Large intestine (tissue), 12 donors: Measurements from ENCODE around the gene CXXC4. TPM values are rescaled to one million over a fixed set of nuclear protein-coding genes. Genes with fewer than 3 reads are reported as not detected.
A peak's percentile ranks its signal among the peaks of the same experiment; 100 is the strongest.

ENCODE experiments used
- DNase-seq, 2 donors: peaks; one replicate each; pipeline versions ENCODE4 v3.0.0 to v3.0.0-alpha.2; 2013
- H3K27ac ChIP-seq: one replicate; pipeline ENCODE4 v1.5.1; 2013; ENCODE audit warnings: low read length
- H3K27me3 ChIP-seq: 2 replicates; pipeline ENCODE4 v1.6.1; 2013; ENCODE audit warnings: low read length; ENCODE audit not compliant: control insufficient read depth, insufficient read depth
- H3K36me3 ChIP-seq: 2 replicates; pipeline ENCODE4 v1.6.1; 2013; ENCODE audit warnings: low read length; ENCODE audit not compliant: control insufficient read depth, insufficient read depth
- H3K4me1 ChIP-seq: one replicate; pipeline ENCODE4 v1.6.1; 2013; ENCODE audit warnings: low read length; ENCODE audit not compliant: control insufficient read depth, insufficient read depth
- H3K4me3 ChIP-seq: one replicate; pipeline ENCODE4 v1.5.1; 2013; ENCODE audit warnings: low read length
- H3K9me3 ChIP-seq: one replicate; pipeline ENCODE4 v1.6.1; 2013; ENCODE audit warnings: mild to moderate bottlenecking, low read depth, low read length, moderate library complexity; ENCODE audit not compliant: control insufficient read depth
- WGBS: methylation state at CpG from one replicate; pipeline ENCODE4 v1.1.5; 2013; ENCODE audit warnings: low lambda C conversion rate; ENCODE audit not compliant: insufficient coverage; 5-methylcytosine and 5-hydroxymethylcytosine counted together
- long read RNA-seq, 11 donors: transcript quantifications; one replicate each; lab custom pipeline, GENCODE V29; 2026
- polyA plus RNA-seq: library from polyadenylated mRNA; unstranded; fragments of 120-200 nt; gene quantifications from one replicate; pipeline ENCODE4 v1.2.1, GENCODE V29; 2013

CXXC4 gene
- 16.6 TPM for polyA plus RNA-seq
- long read RNA-seq, donor 1, partial matches to known transcripts = 0 of 1 reads
- long read RNA-seq, donor 1, other reads (novel, unspliced or antisense) = 0 of 1 reads
- long read RNA-seq, donor 2, full-length matches to known transcripts = 2 of 2 reads
- long read RNA-seq, donor 2, partial matches to known transcripts = 0 of 2 reads
- long read RNA-seq, donor 2, other reads (novel, unspliced or antisense) = 0 of 2 reads
- long read RNA-seq, donor 3 = 0 reads
- long read RNA-seq, donor 4 = 0 reads
- long read RNA-seq, donor 5, full-length matches to known transcripts = 2 of 2 reads
- long read RNA-seq, donor 5, partial matches to known transcripts = 0 of 2 reads
- long read RNA-seq, donor 5, other reads (novel, unspliced or antisense) = 0 of 2 reads
- long read RNA-seq, donor 6 = 0 reads
- long read RNA-seq, donor 7 = 0 reads
- long read RNA-seq, donor 8, partial matches to known transcripts = 0 of 1 reads
- long read RNA-seq, donor 8, other reads (novel, unspliced or antisense) = 0 of 1 reads
- long read RNA-seq, donor 9, partial matches to known transcripts = 0 of 2 reads
- long read RNA-seq, donor 9, other reads (novel, unspliced or antisense) = 0 of 2 reads
- long read RNA-seq, donor 10, full-length matches to known transcripts = 1 of 1 reads
- long read RNA-seq, donor 10, partial matches to known transcripts = 0 of 1 reads
- long read RNA-seq, donor 10, other reads (novel, unspliced or antisense) = 0 of 1 reads
- long read RNA-seq, donor 11 = 0 reads

GRCh38 chr4:104494822-104495559 is at the start of gene CXXC4:
TSS of gene CXXC4 (minus strand) at chr4:104494894. CDS start at chr4:104491802, 3,092 bp downstream.
- Histone ChIP-seq H3K4me3 (peak within 1 kb of the TSS; percentile 83), H3K27me3 (no peaks in the 10 kb centered on the region), H3K4me1 (peaks cover 33% of the 10 kb centered on the region), H3K9me3 (no peaks in the 10 kb centered on the region), H3K36me3 (no peaks in the 10 kb centered on the region), H3K27ac (peak within 1 kb of the TSS; percentile 98)
- DNase-seq = peak; percentile 83 to 92
- 0% methylated on average over 1 of the region's 42 CpGs for WGBS

DNA sequence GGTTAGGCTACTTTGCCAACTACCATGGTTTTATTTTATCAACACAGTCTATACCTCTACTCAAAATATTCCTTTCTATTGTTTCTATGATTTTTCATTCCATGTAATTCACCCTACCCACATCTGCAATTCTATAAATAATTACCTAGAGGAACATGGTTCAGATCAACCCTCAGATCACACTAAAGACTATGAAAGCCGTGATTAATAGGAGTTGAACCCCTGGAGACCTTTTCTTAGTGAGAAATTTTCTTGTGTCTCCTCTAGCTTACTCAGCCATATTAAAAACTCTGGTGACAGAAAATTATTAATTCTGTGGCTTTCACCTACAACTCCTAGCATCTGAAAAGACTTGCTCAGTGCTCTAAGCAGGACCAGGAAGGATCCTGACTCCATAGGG is 38.5 kb upstream of the CXXC4 start:
- H3K4me1 ChIP-seq = no peaks in the 10 kb centered on the region
- H3K27me3 ChIP-seq = no peaks in the 10 kb centered on the region
- H3K9me3 ChIP-seq = no peaks in the 10 kb centered on the region
- no peak for DNase-seq
- no peak overlapping the region for H3K27ac ChIP-seq
- WGBS = no CpG with 5 or more reads among the region's 1 CpG
- no peak overlapping the region for H3K4me3 ChIP-seq
- no peaks in the 10 kb centered on the region for H3K36me3 ChIP-seq

DNA sequence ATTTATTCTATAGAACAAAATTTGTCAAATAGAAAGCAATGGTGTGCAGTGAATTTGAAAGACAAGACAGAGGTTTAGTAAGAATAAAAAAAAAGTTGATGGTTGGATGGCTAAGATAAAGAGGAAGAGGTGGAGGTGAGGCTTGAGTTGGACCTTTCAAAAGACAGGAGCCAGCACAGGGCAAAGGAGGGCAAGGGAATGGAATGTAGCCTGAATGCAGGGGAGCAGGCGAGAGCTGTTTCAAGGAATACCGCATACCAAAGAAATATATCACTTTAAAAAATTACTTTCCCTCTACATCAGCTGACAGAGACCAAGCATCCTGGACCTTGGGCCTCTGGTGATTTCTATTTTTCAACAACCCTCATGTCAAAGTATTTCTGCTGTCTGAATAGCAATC is 38.0 kb upstream of the CXXC4 start:
- H3K27ac ChIP-seq = no peak overlapping the region
- no peak for DNase-seq
- H3K4me1 ChIP-seq = no peaks in the 10 kb centered on the region
- H3K27me3 ChIP-seq = no peaks in the 10 kb centered on the region
- WGBS = no CpG with 5 or more reads among the region's 2 CpGs
- no peaks in the 10 kb centered on the region for H3K9me3 ChIP-seq
- H3K4me3 ChIP-seq = no peak overlapping the region
- H3K36me3 ChIP-seq = no peaks in the 10 kb centered on the region

DNA sequence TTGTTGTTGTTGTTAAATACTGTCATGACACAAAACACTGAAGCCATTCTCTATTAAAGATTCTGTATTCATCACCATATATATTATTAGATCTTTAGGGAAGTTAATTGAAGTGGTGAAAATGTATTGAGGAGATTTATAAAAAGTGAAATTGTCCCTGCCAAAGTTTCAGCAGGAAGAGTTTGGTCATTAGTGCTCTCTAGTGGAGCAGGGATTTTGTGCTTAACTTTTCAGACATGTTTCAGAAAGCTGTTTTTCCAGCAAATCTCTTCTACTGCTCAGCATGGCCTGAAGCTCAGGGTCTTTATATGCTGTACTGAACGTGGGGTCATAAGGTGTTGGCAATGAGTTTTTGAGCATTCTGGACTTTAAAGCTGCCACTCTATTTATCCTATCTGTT is 36.7 kb upstream of the CXXC4 start:
- H3K27ac ChIP-seq = no peak overlapping the region
- H3K4me1 ChIP-seq = no peaks in the 10 kb centered on the region
- H3K9me3 ChIP-seq = no peaks in the 10 kb centered on the region
- H3K4me3 ChIP-seq = no peak overlapping the region
- DNase-seq = no peak
- no peaks in the 10 kb centered on the region for H3K27me3 ChIP-seq
- WGBS = no CpG with 5 or more reads among the region's 1 CpG
- H3K36me3 ChIP-seq = no peaks in the 10 kb centered on the region

DNA sequence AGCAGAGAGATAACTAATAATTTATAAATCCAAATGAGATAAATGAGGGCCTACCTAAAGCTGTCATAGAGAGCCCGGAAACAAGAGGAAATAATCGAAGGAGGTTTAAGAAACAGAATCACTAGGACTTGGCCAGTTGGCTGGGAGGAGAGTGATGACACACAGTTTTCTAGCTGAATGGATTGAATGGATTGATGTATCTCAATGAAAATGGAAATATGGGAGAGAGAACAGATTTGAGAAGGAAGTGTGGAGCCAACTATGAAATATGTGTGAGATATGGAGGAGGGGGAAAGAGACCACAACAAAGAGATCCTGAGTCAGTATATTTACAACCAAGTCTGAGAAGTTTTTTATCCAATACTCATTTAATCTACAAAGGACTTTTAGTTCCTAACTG is 35.7 kb upstream of the CXXC4 start:
- DNase-seq = no peak
- 100% methylated on average over 2 of the region's 2 CpGs for WGBS
- H3K9me3 ChIP-seq = no peaks in the 10 kb centered on the region
- H3K27ac ChIP-seq = no peak overlapping the region
- no peaks in the 10 kb centered on the region for H3K36me3 ChIP-seq
- no peaks in the 10 kb centered on the region for H3K27me3 ChIP-seq
- no peak overlapping the region for H3K4me3 ChIP-seq
- H3K4me1 ChIP-seq = no peaks in the 10 kb centered on the region

GRCh38 chr4:104524591-104524990 is 29.9 kb upstream of the CXXC4 start:
- 100% methylated on average over 1 of the region's 1 CpG for WGBS
- no peaks in the 10 kb centered on the region for H3K27me3 ChIP-seq
- no peak overlapping the region for H3K4me3 ChIP-seq
- no peak for DNase-seq
- H3K27ac ChIP-seq = no peak overlapping the region
- H3K36me3 ChIP-seq = no peaks in the 10 kb centered on the region
- no peaks in the 10 kb centered on the region for H3K4me1 ChIP-seq
- H3K9me3 ChIP-seq = no peaks in the 10 kb centered on the region

GRCh38 chr4:104524026-104524425 is 29.3 kb upstream of the CXXC4 start:
- WGBS = 73% methylated on average over 2 of the region's 2 CpGs
- no peaks in the 10 kb centered on the region for H3K4me1 ChIP-seq
- no peaks in the 10 kb centered on the region for H3K9me3 ChIP-seq
- no peak overlapping the region for H3K27ac ChIP-seq
- H3K36me3 ChIP-seq = no peaks in the 10 kb centered on the region
- no peak for DNase-seq
- no peak overlapping the region for H3K4me3 ChIP-seq
- H3K27me3 ChIP-seq = no peaks in the 10 kb centered on the region

DNA sequence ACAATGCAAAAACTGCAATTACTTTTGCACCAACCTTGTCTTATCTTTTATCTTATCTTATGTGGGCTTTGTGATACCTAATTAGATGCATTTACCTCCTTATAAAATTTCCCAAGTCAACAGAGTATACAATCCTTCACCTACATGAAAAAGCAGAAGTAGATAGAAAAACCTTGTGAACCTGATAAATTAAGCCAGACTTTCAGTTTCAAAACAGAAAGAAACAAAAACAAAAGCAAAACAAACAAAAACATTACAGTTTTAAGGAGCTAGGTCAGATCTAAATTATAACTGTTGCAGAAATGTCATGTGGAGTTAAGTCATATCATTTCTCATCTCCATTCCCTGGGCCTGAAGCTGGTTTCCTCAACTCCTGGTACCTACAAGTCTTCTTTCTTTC is 24.9 kb upstream of the CXXC4 start:
- no peaks in the 10 kb centered on the region for H3K27me3 ChIP-seq
- no peak for DNase-seq
- no peak overlapping the region for H3K4me3 ChIP-seq
- no peaks in the 10 kb centered on the region for H3K9me3 ChIP-seq
- H3K27ac ChIP-seq = no peak overlapping the region
- no peaks in the 10 kb centered on the region for H3K4me1 ChIP-seq
- no peaks in the 10 kb centered on the region for H3K36me3 ChIP-seq

GRCh38 chr4:104516884-104517283 is 22.2 kb upstream of the CXXC4 start:
- Histone ChIP-seq H3K27ac (no peak overlapping the region), H3K27me3 (no peaks in the 10 kb centered on the region), H3K9me3 (no peaks in the 10 kb centered on the region), H3K4me3 (no peak overlapping the region), H3K4me1 (no peaks in the 10 kb centered on the region), H3K36me3 (no peaks in the 10 kb centered on the region)
- DNase-seq = no peak

- Histone ChIP-seq H3K27ac (peak overlapping the region; percentile 66), H3K36me3 (no peaks in the 10 kb centered on the region), H3K27me3 (no peaks in the 10 kb centered on the region), H3K9me3 (no peaks in the 10 kb centered on the region), H3K4me3 (no peak overlapping the region), H3K4me1 (peaks cover 14% of the 10 kb centered on the region)
- DNase-seq = no peak
- WGBS = 14% methylated on average over 1 of the region's 1 CpG
Measured at GRCh38 chr4:104508224-104508623, 13.5 kb upstream of the CXXC4 start.
